HepG2 (cell line): ENCODE data around the gene PNKP. TPM values are rescaled to one million over a fixed set of nuclear protein-coding genes. Genes with fewer than 3 reads are reported as not detected.

Experiments
- ATAC-seq: fragments of 200-7000 bp; cut with Tn5 transposase; 3 replicates; pipeline ENCODE4 v1.9.1; 2020; ENCODE audit warnings: mild to moderate bottlenecking, moderate library complexity
- BruUV-seq: library from RNA; stranded (reverse); fragments of 400-500 nt; replicated peaks from 2 replicates; lab custom pipeline; 2021; lab: Mats Ljungman, UMichigan
- CTCF ChIA-PET: fragments of 300-600 bp; formaldehyde crosslinking; extraction: SDS; loops from one replicate; lab custom pipeline; 2021; ENCODE audit warnings: low total read pairs, inconsistent platforms, low intra/inter-chr PET ratio; lab: Yijun Ruan, JAX
- POLR2A ChIA-PET: fragments of 350-600 bp; sonication (Branson Sonifier 250); formaldehyde crosslinking; loops from one replicate; lab custom pipeline; 2020; ENCODE audit warnings: antibody characterized with exemption, inconsistent platforms; lab: Yijun Ruan, JAX
- DNase-seq: peaks from one replicate; pipeline ENCODE4 v3.0.0-alpha.2; 2015; ENCODE audit warnings: low spot score
- FAIRE-seq: peaks from 3 replicates; lab custom pipeline; 2011; peaks lifted over from hg19 to GRCh38; lab: Jason Lieb, UNC
- H2AFZ ChIP-seq: one replicate; pipeline ENCODE4 v1.6.1; 2011; ENCODE audit warnings: low read length, inconsistent platforms
- H3K27ac ChIP-seq: fragments of 300-600 bp; 3 replicates; pipeline ENCODE4 v1.8.0; 2011; ENCODE audit warnings: mixed run types, mild to moderate bottlenecking, mixed read lengths, low read length, inconsistent platforms; ENCODE audit not compliant: insufficient read depth; ENCODE audit errors: extremely low read length
- H3K27me3 ChIP-seq, 2 experiments: fragments of 200-600 bp in 1 of 2; 2 replicates in 1 of 2; 3 replicates in 1 of 2; pipeline versions ENCODE4 v1.6.0 to v1.8.0; 2011; ENCODE audit warnings: low read length in 2 of 2, mild to moderate bottlenecking in 2 of 2, moderate library complexity in 2 of 2, inconsistent platforms in 1 of 2; ENCODE audit not compliant: insufficient read depth in 2 of 2, control insufficient read depth in 1 of 2
- H3K36me3 ChIP-seq, 2 experiments: fragments of 200-600 bp in 1 of 2; replicated peaks in 1 of 2; 2 replicates in 1 of 2; 3 replicates in 1 of 2; pipeline versions ENCODE4 v1.5.1 to v1.8.0; 2011; ENCODE audit warnings: low read length in 2 of 2, inconsistent platforms in 1 of 2; ENCODE audit not compliant: insufficient read depth in 2 of 2, control insufficient read depth in 1 of 2
- H3K4me1 ChIP-seq: 2 replicates; pipeline ENCODE4 v1.5.1; 2012; ENCODE audit warnings: low read length, inconsistent platforms; ENCODE audit not compliant: insufficient read depth
- H3K4me2 ChIP-seq: 2 replicates; pipeline ENCODE4 v1.6.0; 2011; ENCODE audit warnings: low read depth, low read length, inconsistent platforms
- H3K4me3 ChIP-seq, 3 experiments: fragments of 200-600 bp in 1 of 3; sonication (generic), shearing (Covaris generic) in 1 of 3; replicated peaks in 1 of 3; 2 replicates each; pipeline ENCODE4 v1.5.1; 2011 to 2016; ENCODE audit warnings: low read length in 3 of 3, inconsistent platforms in 2 of 3, low read depth in 2 of 3, mild to moderate bottlenecking in 2 of 3, control low read depth in 1 of 3, mixed read lengths in 1 of 3; ENCODE audit not compliant: insufficient read depth in 1 of 3
- H3K79me2 ChIP-seq: one replicate; pipeline ENCODE4 v1.6.1; 2011; ENCODE audit warnings: low read length, inconsistent platforms; ENCODE audit not compliant: insufficient read depth
- H3K9ac ChIP-seq: 2 replicates; pipeline ENCODE4 v1.6.0; 2011; ENCODE audit warnings: mild to moderate bottlenecking, low read depth, low read length, inconsistent platforms; ENCODE audit not compliant: insufficient read depth
- H3K9me3 ChIP-seq: 2 replicates; pipeline ENCODE4 v1.5.1; 2012; ENCODE audit warnings: mild to moderate bottlenecking, low read length
- H4K20me1 ChIP-seq: 2 replicates; pipeline ENCODE4 v1.6.0; 2011; ENCODE audit warnings: inconsistent platforms, mild to moderate bottlenecking, low read length, moderate library complexity; ENCODE audit not compliant: insufficient read depth
- HNF1B ChIP-seq: sonication (generic); formaldehyde crosslinking; IDR thresholded peaks from 2 replicates; pipeline ENCODE4 v1.5.1; 2020; ENCODE audit warnings: mild to moderate bottlenecking, moderate library complexity, missing genetic modification reagents
- MAFG ChIP-seq: sonication (generic); formaldehyde crosslinking; IDR thresholded peaks from 2 replicates; pipeline ENCODE4 v1.5.1; 2020; ENCODE audit warnings: mild to moderate bottlenecking, missing genetic modification reagents
- PTBP1 ChIP-seq: fragments of 200-400 bp; formaldehyde crosslinking; IDR thresholded peaks from 2 replicates; pipeline ENCODE4 v1.6.1; 2018; ENCODE audit warnings: low read length, low read depth; ENCODE audit not compliant: poor library complexity, severe bottlenecking
- RBM39 ChIP-seq: fragments of 200-400 bp; formaldehyde crosslinking; IDR thresholded peaks from one replicate; pipeline ENCODE4 v1.6.1; 2018; ENCODE audit warnings: antibody characterized with exemption, mild to moderate bottlenecking, low read depth, low read length; ENCODE audit not compliant: poor library complexity, severe bottlenecking
- RELA ChIP-seq: sonication (generic); formaldehyde crosslinking; IDR thresholded peaks from 2 replicates; pipeline ENCODE4 v1.4.0; 2020; ENCODE audit warnings: missing genetic modification reagents
- ZFP37 ChIP-seq: sonication (generic); formaldehyde crosslinking; IDR thresholded peaks from 2 replicates; pipeline ENCODE4 v1.4.0; 2020; ENCODE audit warnings: missing genetic modification reagents, borderline replicate concordance
- ZNF510 ChIP-seq: sonication (generic); formaldehyde crosslinking; IDR thresholded peaks from 2 replicates; pipeline ENCODE4 v1.4.0; 2020; ENCODE audit warnings: low read depth, mild to moderate bottlenecking, missing genetic modification reagents
- ZNF879 ChIP-seq: sonication (generic); formaldehyde crosslinking; IDR thresholded peaks from 2 replicates; pipeline ENCODE4 v1.8.1; 2023; ENCODE audit warnings: missing genetic modification reagents
- WGBS: methylation state at CpG from one replicate; pipeline ENCODE4 v1.1.6; 2017; ENCODE audit warnings: low lambda C conversion rate; 5-methylcytosine and 5-hydroxymethylcytosine counted together
- in situ Hi-C: cut with HindIII; loops from 2 replicates; pipeline ENCODE4 v1.10.0; 2017; ENCODE audit warnings: low pct_unique_long_range_greater_than_20kb; ENCODE audit not compliant: extremely low pct_ligation_motif_present
- intact Hi-C: fragments of 100-400 bp; cut with micrococcal nuclease; formaldehyde crosslinking; loops from one replicate; pipeline ENCODE4 v1.10.0; 2022; ENCODE audit not compliant: unreplicated experiment
- polyA plus RNA-seq, 8 experiments: library from polyadenylated mRNA; depleted of rRNA in 3 of 8; stranded (reverse) in 7 of 8; unstranded in 1 of 8; fragments of >200 nt; fragmentation: Illumina TruSeq in 4 of 8; extraction: Trizol in 4 of 8; gene quantifications; 2 replicates each; pipeline versions ENCODE4 v1.2.1 to v1.2.3, GENCODE V29; 2011 to 2016; ENCODE audit warnings: low read depth in 4 of 8, missing spikeins in 1 of 8, mixed read lengths in 1 of 8; ENCODE audit not compliant: insufficient read depth in 1 of 8
- total RNA-seq, 5 experiments: library from RNA; depleted of rRNA; stranded (reverse); fragments of >200 nt; fragmentation: Illumina TruSeq; extraction: Trizol; gene quantifications; 2 replicates each; pipeline ENCODE4 v1.2.3, GENCODE V29; 2016; ENCODE audit warnings: low read depth in 1 of 5

Gene PNKP
- total and polyA plus RNA-seq, 2 of the 13 experiments (the other 11 are each of a cell fraction or from before 2014, with no cell fraction given) = 12.7 to 27.1 TPM

- no peaks in the 10 kb centered on the region for H4K20me1 ChIP-seq
- intact Hi-C loops = no loop called here
- no peak overlapping the region for H3K9ac ChIP-seq
- peaks cover 31 to 59% of the 10 kb centered on the region in 2 experiments for H3K36me3 ChIP-seq
- H3K27me3 ChIP-seq = no peaks in the 10 kb centered on the region
- FAIRE-seq (no peak), DNase-seq (no peak)
- no peak for TF ChIP-seq MAFG (CRISPR knock-in tag)
- no peak for TF ChIP-seq ZNF510
- no peak for TF ChIP-seq RELA (CRISPR knock-in tag)
- TF ChIP-seq HNF1B (CRISPR knock-in tag) = no peak
- TF ChIP-seq ZFP37 (CRISPR knock-in tag) = no peak
- no peak for TF ChIP-seq PTBP1
- no peak for TF ChIP-seq RBM39
- TF ChIP-seq ZNF879 (CRISPR knock-in tag) = no peak
- TF ChIP-seq, all 625 proteins: peak for 0
- ChIA-PET POLR2A (no interaction called here), CTCF (no interaction called here)
- BruUV-seq = TSS peak; percentile 43
- no peak overlapping the region for H3K4me2 ChIP-seq
- no peaks in the 10 kb centered on the region for H3K4me1 ChIP-seq
- no peak for ATAC-seq
- H3K9me3 ChIP-seq = no peaks in the 10 kb centered on the region
- in situ Hi-C loops = no loop called here
- H2AFZ ChIP-seq = no peak overlapping the region
- H3K4me3 ChIP-seq = no peak overlapping the region
- no peaks in the 10 kb centered on the region for H3K79me2 ChIP-seq
- H3K27ac ChIP-seq = no peak overlapping the region
- 95% methylated on average over 6 of the region's 9 CpGs for WGBS
Observed at GRCh38 chr19:49832556-49832955, 34.8 kb downstream of the PNKP start.
